ENCODE results near the gene RRN3. TPM values are rescaled to one million over a fixed set of nuclear protein-coding genes. Genes with fewer than 3 reads are reported as not detected.
"Not testable (repeated sequence)": the region's sequence is repeated elsewhere in the genome, so short reads cannot be mapped to it uniquely, and the experiment has no call there.

RRN3 gene
- total RNA-seq, 4 donors from 2014 or later, result 24.7 to 56.9 (median 38.1) TPM

- TF ChIP-seq, protein P1, sequence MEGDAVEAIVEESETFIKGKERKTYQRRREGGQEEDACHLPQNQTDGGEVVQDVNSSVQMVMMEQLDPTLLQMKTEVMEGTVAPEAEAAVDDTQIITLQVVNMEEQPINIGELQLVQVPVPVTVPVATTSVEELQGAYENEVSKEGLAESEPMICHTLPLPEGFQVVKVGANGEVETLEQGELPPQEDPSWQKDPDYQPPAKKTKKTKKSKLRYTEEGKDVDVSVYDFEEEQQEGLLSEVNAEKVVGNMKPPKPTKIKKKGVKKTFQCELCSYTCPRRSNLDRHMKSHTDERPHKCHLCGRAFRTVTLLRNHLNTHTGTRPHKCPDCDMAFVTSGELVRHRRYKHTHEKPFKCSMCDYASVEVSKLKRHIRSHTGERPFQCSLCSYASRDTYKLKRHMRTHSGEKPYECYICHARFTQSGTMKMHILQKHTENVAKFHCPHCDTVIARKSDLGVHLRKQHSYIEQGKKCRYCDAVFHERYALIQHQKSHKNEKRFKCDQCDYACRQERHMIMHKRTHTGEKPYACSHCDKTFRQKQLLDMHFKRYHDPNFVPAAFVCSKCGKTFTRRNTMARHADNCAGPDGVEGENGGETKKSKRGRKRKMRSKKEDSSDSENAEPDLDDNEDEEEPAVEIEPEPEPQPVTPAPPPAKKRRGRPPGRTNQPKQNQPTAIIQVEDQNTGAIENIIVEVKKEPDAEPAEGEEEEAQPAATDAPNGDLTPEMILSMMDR (IDR thresholded peaks at IDR 0.05), result no peak
- TF ChIP-seq POLR2A (IDR thresholded peaks at IDR 0.05), result no peak
- no peaks in the 10 kb centered on the region for H3K4me1 ChIP-seq
- no peaks in the 10 kb centered on the region for H3K9me3 ChIP-seq
- no peak for DNase-seq
- H3K27ac ChIP-seq, result peak overlapping the region in 1 of 2 donors; percentile 87
- H3K4me3 ChIP-seq, result no peak overlapping the region
- intact Hi-C loops (cut with DNase I; ENCODE audit: low total_unique reads), result no loop called here
- no peaks in the 10 kb centered on the region for H3K27me3 ChIP-seq
- no peaks in the 10 kb centered on the region for H3K36me3 ChIP-seq
Measured at GRCh38 chr16:15053904-15054303, 40.2 kb downstream of the RRN3 start.

GRCh38 chr16:15052747-15053476 lies 41.2 kb downstream of the RRN3 start:
- Histone ChIP-seq H3K27me3 (no peaks in the 10 kb centered on the region), H3K4me1 (no peaks in the 10 kb centered on the region), H3K36me3 (no peaks in the 10 kb centered on the region), H3K27ac (peak overlapping the region in 1 of 2 donors; percentile 11), H3K4me3 (no peak overlapping the region), H3K9me3 (no peaks in the 10 kb centered on the region)
- TF ChIP-seq POLR2A (IDR thresholded peaks at IDR 0.05), result no peak
- TF ChIP-seq, protein P1 (IDR thresholded peaks at IDR 0.05), result no peak
- no peak for DNase-seq
- intact Hi-C loops (cut with DNase I; ENCODE audit: low total_unique reads), result no loop called here

GRCh38 chr16:15051387-15051951 lies 42.6 kb downstream of the RRN3 start:
- TF ChIP-seq, protein P1 (IDR thresholded peaks at IDR 0.05), result no peak
- TF ChIP-seq POLR2A (IDR thresholded peaks at IDR 0.05), result no peak
- no peaks in the 10 kb centered on the region for H3K9me3 ChIP-seq
- no peaks in the 10 kb centered on the region for H3K36me3 ChIP-seq
- no peak overlapping the region for H3K27ac ChIP-seq
- DNase-seq, result no peak
- intact Hi-C loops (cut with DNase I; ENCODE audit: low total_unique reads), result no loop called here
- no peaks in the 10 kb centered on the region for H3K27me3 ChIP-seq
- H3K4me1 ChIP-seq, result no peaks in the 10 kb centered on the region
- H3K4me3 ChIP-seq, result no peak overlapping the region

GRCh38 chr16:15050440-15050839 lies 43.6 kb downstream of the RRN3 start:
- DNase-seq; H3K9me3 ChIP-seq; H3K27me3 ChIP-seq; H3K4me3 ChIP-seq; H3K27ac ChIP-seq; H3K4me1 ChIP-seq; H3K36me3 ChIP-seq; intact Hi-C loops (cut with DNase I; ENCODE audit: low total_unique reads): not testable (repeated sequence)

DNA sequence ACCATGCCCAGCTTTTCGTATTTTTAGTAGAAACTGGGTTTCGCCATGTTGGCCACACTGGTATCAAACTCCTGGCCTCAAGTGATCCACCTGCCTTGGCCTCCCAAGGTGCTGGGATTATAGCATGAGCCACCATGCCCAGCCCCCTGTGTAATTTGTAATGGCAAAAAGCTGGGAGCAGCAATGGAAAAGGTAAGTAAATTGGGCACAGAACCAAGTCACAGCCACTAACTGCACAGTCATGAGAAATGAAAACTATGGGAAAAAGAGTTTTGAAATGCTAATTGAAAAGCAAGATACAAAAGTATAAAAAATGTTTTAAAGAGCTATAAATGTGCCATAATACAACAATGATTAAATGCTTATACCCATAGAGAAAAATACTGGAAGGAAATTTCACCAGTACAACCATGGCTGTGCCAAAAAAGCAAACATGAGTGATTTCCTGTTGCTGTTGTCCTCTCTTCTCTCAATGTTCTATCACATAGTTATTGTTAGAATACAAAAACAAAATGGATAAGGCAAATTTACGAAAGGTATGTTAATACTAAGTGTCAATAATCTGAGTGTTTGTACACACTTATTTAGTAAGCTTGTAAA lies 44.4 kb downstream of the RRN3 start:
- no peak for DNase-seq
- Histone ChIP-seq H3K4me1 (no peaks in the 10 kb centered on the region), H3K9me3 (no peaks in the 10 kb centered on the region), H3K36me3 (no peaks in the 10 kb centered on the region), H3K4me3 (no peak overlapping the region), H3K27me3 (no peaks in the 10 kb centered on the region), H3K27ac (peak overlapping the region in 1 of 2 donors; percentile 6)
- TF ChIP-seq POLR2A (IDR thresholded peaks at IDR 0.05), result no peak
- TF ChIP-seq, protein P1 (IDR thresholded peaks at IDR 0.05), result no peak
- intact Hi-C loops (cut with DNase I; ENCODE audit: low total_unique reads), result no loop called here
